ENCODE results near the gene MRPL10.

MRPL10 gene

DNA sequence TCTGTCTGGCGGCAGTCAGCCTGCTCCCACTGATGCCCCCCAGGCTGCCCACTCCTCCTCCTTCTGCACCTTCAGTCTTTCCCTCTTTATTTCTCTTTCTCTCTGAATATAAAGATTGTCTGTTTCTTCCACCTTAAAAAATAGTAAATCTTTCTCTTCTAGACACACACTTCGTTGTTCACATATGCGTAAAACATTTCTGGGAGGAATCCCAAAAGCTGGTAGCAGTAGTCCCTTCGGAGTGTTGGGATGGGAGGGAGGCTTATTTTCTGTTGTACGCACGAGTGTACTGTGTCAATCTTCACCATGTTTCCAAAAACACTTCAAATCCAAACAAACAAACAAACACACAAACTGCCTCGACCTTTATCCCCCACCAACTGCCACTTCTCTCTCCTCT lies 19.6 kb downstream of the MRPL10 start:
- no peak for DNase-seq (ENCODE audit: extremely low spot score)
- ChIA-PET CTCF (interaction anchor here (0.8 kb wide), 1 partner anchor 79 kb away, joined by 3 read pairs; the partner anchor contains the start of gene TBX21), POLR2A (no interaction called here)
- TF ChIP-seq CTCF (IDR thresholded peaks at IDR 0.05; ENCODE audit: control extremely low read depth, extremely low read depth, low read depth, missing control alignments): no peak

DNA sequence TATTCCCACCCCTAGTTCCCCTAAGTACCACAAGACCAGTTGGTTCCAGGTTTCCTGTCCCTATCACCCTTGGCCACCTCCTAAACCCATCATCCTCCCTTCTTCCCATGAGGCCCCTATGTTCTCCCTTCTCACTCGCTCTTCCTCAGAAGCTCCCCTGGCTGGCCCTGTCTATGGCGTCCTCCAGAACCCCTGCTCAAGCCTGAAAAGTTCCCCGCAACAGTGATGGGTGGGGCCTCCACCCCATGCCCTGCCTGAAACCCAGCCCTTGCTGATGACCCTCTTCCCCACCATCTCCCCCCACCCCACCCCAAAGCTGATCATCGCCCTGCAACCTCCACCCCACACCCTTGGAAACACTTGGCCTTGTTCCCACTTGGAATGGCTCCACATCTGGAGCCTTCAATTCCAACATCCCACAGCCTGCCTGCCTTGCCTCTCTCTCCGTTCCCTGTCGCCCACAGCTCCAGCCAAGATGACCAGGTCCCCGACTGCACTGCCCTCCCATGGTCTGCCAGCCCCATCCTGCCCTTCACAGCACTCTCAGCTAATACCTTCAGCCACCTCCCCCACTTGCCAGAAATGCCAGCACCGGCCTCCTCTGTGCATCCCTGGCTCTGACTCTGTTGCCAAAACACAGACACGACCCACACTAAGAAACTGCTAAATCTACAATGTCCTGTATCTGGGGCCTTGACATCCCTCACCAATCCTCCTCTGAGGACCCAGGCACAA lies 20.3 kb downstream of the MRPL10 start:
- ChIA-PET POLR2A (no interaction called here), CTCF (no interaction called here)
- DNase-seq (ENCODE audit: extremely low spot score): no peak
- TF ChIP-seq CTCF (IDR thresholded peaks at IDR 0.05; ENCODE audit: control extremely low read depth, extremely low read depth, low read depth, missing control alignments): no peak

DNA sequence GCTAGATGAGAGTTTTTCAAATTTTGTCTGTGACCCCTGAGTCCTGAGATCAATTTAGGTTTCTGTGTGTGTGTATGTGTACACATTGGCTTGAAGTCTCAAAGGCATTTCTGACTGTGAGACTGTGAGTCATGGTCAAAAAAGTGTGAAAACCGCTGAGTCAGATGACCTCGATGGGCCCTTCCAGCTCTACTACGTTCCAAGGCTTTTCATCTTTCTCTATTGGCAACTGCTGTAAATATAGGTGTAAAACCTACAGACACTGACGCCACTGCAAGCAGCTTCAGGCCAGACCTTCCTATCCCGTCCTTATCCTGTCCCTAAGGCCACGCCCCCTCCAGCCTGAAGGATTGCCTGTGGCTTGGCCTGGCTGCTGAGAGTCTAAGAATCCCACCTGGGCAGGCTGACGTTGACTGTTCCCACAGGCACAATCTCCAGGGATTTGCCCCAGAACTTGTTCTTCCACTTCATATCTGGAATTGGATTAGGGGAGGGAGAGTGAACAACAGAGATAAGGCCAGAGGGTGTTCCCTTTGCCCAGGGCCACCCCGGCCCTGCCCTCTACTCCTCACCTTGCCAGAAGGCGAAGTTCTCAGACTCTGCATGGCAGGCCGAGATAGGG lies 21.0 kb downstream of the MRPL10 start:
- POLR2A ChIA-PET: no interaction called here

DNA sequence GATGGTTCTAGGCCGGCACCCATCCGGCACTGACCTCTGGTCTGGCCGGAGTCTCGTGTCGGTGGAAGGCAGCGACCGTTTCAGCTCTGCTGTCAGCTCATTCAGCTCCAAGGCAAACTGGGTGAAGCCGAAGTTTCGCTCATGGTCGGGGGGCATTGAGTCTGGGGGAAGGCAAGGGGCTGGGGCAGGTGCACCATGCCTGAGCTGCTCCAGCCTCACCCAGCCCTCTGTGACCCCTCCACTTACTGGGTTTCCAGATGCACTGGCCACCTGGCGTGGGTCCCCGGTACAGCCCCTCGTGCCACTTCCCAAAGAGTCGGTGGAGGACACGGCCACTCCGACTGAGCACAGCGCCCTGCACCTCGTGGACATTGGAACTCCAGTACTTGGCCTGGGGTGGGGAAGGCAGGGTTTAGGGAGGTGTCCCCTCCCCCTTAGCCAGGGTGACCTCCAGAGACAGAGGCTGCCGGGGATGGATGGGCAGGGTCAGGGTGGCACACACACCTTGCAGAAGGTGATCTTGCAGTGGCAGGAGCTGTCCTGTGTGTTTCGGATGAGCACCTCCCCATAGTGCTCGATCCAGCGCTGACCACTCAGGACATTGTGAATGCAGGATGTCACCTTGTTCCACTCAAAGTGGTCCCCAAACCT lies 22.4 kb downstream of the MRPL10 start:
- no peak for DNase-seq (ENCODE audit: extremely low spot score)
- ChIA-PET CTCF (no interaction called here), POLR2A (no interaction called here)
- no peak for TF ChIP-seq CTCF (IDR thresholded peaks at IDR 0.05; ENCODE audit: control extremely low read depth, extremely low read depth, low read depth, missing control alignments)

More for the DNA sequence above, 21.0 kb downstream of the MRPL10 start:
- CTCF ChIA-PET: interaction anchor here (1.2 kb wide), 1 partner anchor 81 kb away, joined by 4 read pairs; no protein-coding TSS in a partner anchor
- peak; percentile 66 for DNase-seq (ENCODE audit: extremely low spot score)
- no peak for TF ChIP-seq CTCF (IDR thresholded peaks at IDR 0.05; ENCODE audit: control extremely low read depth, extremely low read depth, low read depth, missing control alignments)

GRCh38 chr17:47808036-47808829 lies 23.1 kb downstream of the MRPL10 start:
- no peak for TF ChIP-seq CTCF (IDR thresholded peaks at IDR 0.05; ENCODE audit: control extremely low read depth, extremely low read depth, low read depth, missing control alignments)
- DNase-seq (ENCODE audit: extremely low spot score): no peak
- POLR2A ChIA-PET: no interaction called here
- CTCF ChIA-PET: interaction anchor here (0.6 kb wide), 1 partner anchor 109 kb away, joined by 3 read pairs; no protein-coding TSS in a partner anchor

DNA sequence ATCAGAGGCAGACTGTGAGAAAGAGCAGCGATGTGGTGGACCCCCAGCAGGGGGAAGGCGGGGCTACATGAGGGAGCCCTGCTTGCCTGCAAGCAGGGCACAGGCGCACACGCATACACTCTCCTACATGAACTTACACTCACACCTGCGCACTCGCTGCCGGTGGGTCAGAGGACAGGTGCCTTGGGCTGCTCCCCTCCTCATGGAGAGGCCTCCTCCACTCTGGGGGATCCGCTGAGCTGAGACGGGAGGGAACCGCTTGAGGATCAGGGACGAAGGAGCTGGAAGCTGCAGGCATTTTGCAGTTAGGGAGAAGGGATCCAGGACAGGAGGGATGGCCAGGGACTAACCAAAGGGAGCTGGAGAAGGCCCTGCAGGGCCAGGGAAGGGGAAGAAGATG lies 23.9 kb downstream of the MRPL10 start:
- ChIA-PET CTCF (interaction anchor here (0.6 to 1.0 kb wide), 2 partner anchors 22 to 108 kb away, joined by 3 to 4 read pairs; no protein-coding TSS in a partner anchor), POLR2A (no interaction called here)
- no peak for DNase-seq (ENCODE audit: extremely low spot score)
- TF ChIP-seq CTCF (IDR thresholded peaks at IDR 0.05; ENCODE audit: control extremely low read depth, extremely low read depth, low read depth, missing control alignments): no peak

Data from GM10248 (cell line).